HepG2 (cell line): ENCODE measurements around the gene NVL. TPM values are rescaled to one million over a fixed set of nuclear protein-coding genes. Genes with fewer than 3 reads are reported as not detected.

ENCODE experiments used
- ATM ChIP-seq: fragments of 450-650 bp; IDR thresholded peaks from 2 replicates; pipeline ENCODE4 v1.7.1; 2017; ENCODE audit warnings: mild to moderate bottlenecking, borderline replicate concordance
- FLYWCH1 ChIP-seq: sonication (generic); formaldehyde crosslinking; IDR thresholded peaks from 2 replicates; pipeline ENCODE4 v1.8.1; 2023; ENCODE audit warnings: mild to moderate bottlenecking, missing genetic modification reagents
- IKZF4 ChIP-seq: sonication (generic); formaldehyde crosslinking; IDR thresholded peaks from 2 replicates; pipeline ENCODE4 v1.5.1; 2020; ENCODE audit warnings: borderline replicate concordance, mild to moderate bottlenecking, low read depth, missing genetic modification reagents; ENCODE audit errors: not compliant biosample characterization
- JDP2 ChIP-seq: sonication (generic); formaldehyde crosslinking; IDR thresholded peaks from 2 replicates; pipeline ENCODE4 v1.8.1; 2022; ENCODE audit warnings: missing genetic modification reagents, borderline replicate concordance
- KMT2A ChIP-seq: sonication (generic); formaldehyde crosslinking; IDR thresholded peaks from 2 replicates; pipeline ENCODE4 v1.4.0; 2020; ENCODE audit warnings: missing genetic modification reagents
- NPAS2 ChIP-seq: sonication (generic); formaldehyde crosslinking; IDR thresholded peaks from 2 replicates; pipeline ENCODE4 v1.8.0; 2022; ENCODE audit warnings: mild to moderate bottlenecking, missing genetic modification reagents, borderline replicate concordance
- NRL ChIP-seq: sonication (generic); formaldehyde crosslinking; IDR thresholded peaks from 2 replicates; pipeline ENCODE4 v1.5.0; 2020; ENCODE audit warnings: missing genetic modification reagents, mild to moderate bottlenecking, moderate library complexity, borderline replicate concordance
- RFXAP ChIP-seq: sonication (generic); formaldehyde crosslinking; IDR thresholded peaks from 2 replicates; pipeline ENCODE4 v1.4.0; 2020; ENCODE audit warnings: missing genetic modification reagents, borderline replicate concordance
- SMARCC2 ChIP-seq: fragments of 450-650 bp; IDR thresholded peaks from 2 replicates; pipeline ENCODE4 v1.6.1; 2017; ENCODE audit warnings: antibody characterized with exemption, mild to moderate bottlenecking
- SMC3 ChIP-seq: IDR thresholded peaks from 2 replicates; pipeline ENCODE4 v1.6.1; 2011; ENCODE audit warnings: low read length, improper control_type of control experiment
- SRSF1 ChIP-seq: fragments of 200-400 bp; formaldehyde crosslinking; optimal IDR thresholded peaks from 2 replicates; pipeline ENCODE3; 2017; ENCODE audit warnings: mild to moderate bottlenecking, low read depth, low read length, moderate library complexity
- TARDBP ChIP-seq: sonication (generic); formaldehyde crosslinking; IDR thresholded peaks from 2 replicates; pipeline ENCODE4 v1.8.0; 2022; ENCODE audit warnings: mild to moderate bottlenecking, missing genetic modification reagents
- ZBTB1 ChIP-seq: sonication (generic); formaldehyde crosslinking; IDR thresholded peaks from 2 replicates; pipeline ENCODE4 v1.4.0; 2020; ENCODE audit warnings: missing genetic modification reagents, borderline replicate concordance
- ZBTB46 ChIP-seq: sonication (generic); formaldehyde crosslinking; IDR thresholded peaks from 2 replicates; pipeline ENCODE4 v1.4.0; 2020; ENCODE audit warnings: mild to moderate bottlenecking, missing genetic modification reagents, borderline replicate concordance
- ZFX ChIP-seq: sonication (generic); formaldehyde crosslinking; IDR thresholded peaks from 2 replicates; pipeline ENCODE4 v1.4.0; 2020; ENCODE audit warnings: mild to moderate bottlenecking, low read depth, missing genetic modification reagents, moderate library complexity
- ZGPAT ChIP-seq: IDR thresholded peaks from 2 replicates; pipeline ENCODE4 v1.6.1; 2016; ENCODE audit warnings: mild to moderate bottlenecking
- ZHX1 ChIP-seq: sonication (generic); formaldehyde crosslinking; IDR thresholded peaks from 2 replicates; pipeline ENCODE4 v1.8.1; 2022; ENCODE audit warnings: low read depth, mild to moderate bottlenecking, missing genetic modification reagents
- ZNF224 ChIP-seq: sonication (generic); formaldehyde crosslinking; IDR thresholded peaks from 2 replicates; pipeline ENCODE4 v1.5.0; 2020; ENCODE audit warnings: mild to moderate bottlenecking, missing genetic modification reagents
- ZNF263 ChIP-seq: sonication (generic); formaldehyde crosslinking; IDR thresholded peaks from 2 replicates; pipeline ENCODE4 v1.4.0; 2020; ENCODE audit warnings: missing genetic modification reagents
- ZNF484 ChIP-seq: sonication (generic); formaldehyde crosslinking; IDR thresholded peaks from 2 replicates; pipeline ENCODE4 v1.5.1; 2020; ENCODE audit warnings: mild to moderate bottlenecking, low read depth, missing genetic modification reagents, borderline replicate concordance
- ZNF546 ChIP-seq: sonication (generic); formaldehyde crosslinking; conservative IDR thresholded peaks from 2 replicates; pipeline ENCODE4 v1.8.1; 2023; ENCODE audit warnings: mild to moderate bottlenecking, missing genetic modification reagents
- ZNF670 ChIP-seq: sonication (generic); formaldehyde crosslinking; IDR thresholded peaks from 2 replicates; pipeline ENCODE4 v1.8.0; 2022; ENCODE audit warnings: mild to moderate bottlenecking, missing genetic modification reagents, borderline replicate concordance
- ZNF740 ChIP-seq: sonication (generic); formaldehyde crosslinking; IDR thresholded peaks from 2 replicates; pipeline ENCODE4 v1.4.0; 2020; ENCODE audit warnings: missing genetic modification reagents
- polyA plus RNA-seq, 8 experiments: library from polyadenylated mRNA; depleted of rRNA in 3 of 8; stranded (reverse) in 7 of 8; unstranded in 1 of 8; fragments of >200 nt; fragmentation: Illumina TruSeq in 4 of 8; extraction: Trizol in 4 of 8; gene quantifications; 2 replicates each; pipeline versions ENCODE4 v1.2.1 to v1.2.3, GENCODE V29; 2011 to 2016; ENCODE audit warnings: low read depth in 4 of 8, missing spikeins in 1 of 8, mixed read lengths in 1 of 8; ENCODE audit not compliant: insufficient read depth in 1 of 8
- total RNA-seq, 5 experiments: library from RNA; depleted of rRNA; stranded (reverse); fragments of >200 nt; fragmentation: Illumina TruSeq; extraction: Trizol; gene quantifications; 2 replicates each; pipeline ENCODE4 v1.2.3, GENCODE V29; 2016; ENCODE audit warnings: low read depth in 1 of 5

NVL gene
- total and polyA plus RNA-seq, 2 of the 13 experiments (the other 11 are each of a cell fraction or from before 2014, with no cell fraction given) = 8.3 to 21.0 TPM

GRCh38 chr1:224329842-224330753 is at the start of gene NVL (continued):
- TF ChIP-seq ZHX1 (CRISPR knock-in tag) (peak; percentile 55; the same call in 1 of the 2 replicates), ZNF484 (CRISPR knock-in tag) (no peak), ZNF670 (no peak), SMARCC2 (no peak), FLYWCH1 (CRISPR knock-in tag) (no peak), SRSF1 (no peak), NRL (CRISPR knock-in tag) (peak; percentile 61; the same call in 1 of the 2 replicates), SMC3 (no peak), NPAS2 (CRISPR knock-in tag) (no peak), TARDBP (peak; percentile 84), ZBTB1 (CRISPR knock-in tag) (no peak), ZGPAT (CRISPR knock-in tag) (peak; percentile 66), RFXAP (peak; percentile 50; the same call in 1 of the 2 replicates), ZNF546 (CRISPR knock-in tag) (no peak), ATM (no peak), ZNF263 (0 out of 2 replicates have a peak, but pooled peaks have one; percentile 18), ZNF224 (CRISPR knock-in tag) (no peak), JDP2 (no peak), KMT2A (CRISPR knock-in tag) (peak; percentile 88), IKZF4 (CRISPR knock-in tag) (peak; percentile 66), ZBTB46 (CRISPR knock-in tag) (no peak), ZFX (CRISPR knock-in tag) (peak; percentile 70; the same call in 1 of the 2 replicates), ZNF740 (CRISPR knock-in tag) (no peak)
